Lung (tissue), 12 donors: ENCODE measurements around the gene INPP4B. TPM values are rescaled to one million over a fixed set of nuclear protein-coding genes. Genes with fewer than 3 reads are reported as not detected.

ENCODE experiments used
- ATAC-seq: fragments of 200-7000 bp; cut with Tn5 transposase; one replicate; pipeline ENCODE4 v1.9.1; 2020; ENCODE audit warnings: moderate number of reproducible peaks; ENCODE audit not compliant: insufficient read depth, low FRiP score
- DNase-seq, 3 donors: peaks; one replicate each; pipeline ENCODE4 v3.0.0-alpha.2; 2013 to 2017
- H3K27ac ChIP-seq, 2 donors: one replicate each; pipeline ENCODE4 v1.5.1; 2013; ENCODE audit warnings: mild to moderate bottlenecking in 2 of 2, moderate library complexity in 2 of 2, control low read depth in 1 of 2, inconsistent platforms in 1 of 2, low read depth in 1 of 2, low read length in 1 of 2
- H3K27me3 ChIP-seq, 3 donors: one replicate each; pipeline ENCODE4 v1.5.1; 2013; ENCODE audit warnings: low read length in 2 of 3; ENCODE audit not compliant: control insufficient read depth in 3 of 3, insufficient read depth in 3 of 3
- H3K36me3 ChIP-seq, 4 donors: one replicate each; pipeline ENCODE4 v1.5.1; 2013; ENCODE audit warnings: low read length in 4 of 4, mild to moderate bottlenecking in 1 of 4, moderate library complexity in 1 of 4; ENCODE audit not compliant: control insufficient read depth in 4 of 4, insufficient read depth in 4 of 4
- H3K4me1 ChIP-seq, 5 donors: one replicate each; pipeline ENCODE4 v1.5.1; 2013; ENCODE audit warnings: low read length in 5 of 5, mild to moderate bottlenecking in 2 of 5, moderate library complexity in 1 of 5; ENCODE audit not compliant: control insufficient read depth in 5 of 5, insufficient read depth in 5 of 5
- H3K4me3 ChIP-seq: one replicate; pipeline ENCODE4 v1.5.1; 2013; ENCODE audit warnings: mild to moderate bottlenecking, control low read depth, moderate library complexity
- H3K9ac ChIP-seq, 2 donors: one replicate each; pipeline ENCODE4 v1.5.1; 2013; ENCODE audit warnings: low read length in 2 of 2, control low read depth in 1 of 2; ENCODE audit not compliant: insufficient read depth in 1 of 2
- H3K9me3 ChIP-seq, 4 donors: one replicate each; pipeline ENCODE4 v1.5.1; 2013; ENCODE audit warnings: low read length in 3 of 4, mild to moderate bottlenecking in 1 of 4, moderate library complexity in 1 of 4; ENCODE audit not compliant: control insufficient read depth in 4 of 4, insufficient read depth in 3 of 4
- WGBS, 2 donors: extraction: QIAGEN DNeasy Blood & Tissue Kit; methylation state at CpG; one replicate each; pipeline ENCODE4 v1.1.7; 2013; 5-methylcytosine and 5-hydroxymethylcytosine counted together
- polyA plus RNA-seq, 2 donors: library from polyadenylated mRNA; stranded (reverse); fragments of 200-250 nt; gene quantifications; one replicate each; pipeline ENCODE4 v1.2.1, GENCODE V29; 2013
- total RNA-seq, 2 donors: library from RNA; depleted of rRNA in 1 of 2; stranded (reverse); fragments of >200 nt in 1 of 2; gene quantifications; one replicate each; pipeline ENCODE4 v1.2.1, GENCODE V29; 2014 to 2021
- TF ChIP-seq, protein P1 (sequence below): IDR thresholded peaks from 2 replicates; pipeline ENCODE4 v1.5.1; 2012; ENCODE audit warnings: mild to moderate bottlenecking; ENCODE audit errors: control extremely low read depth, extremely low read depth
- donor health status: control.
- donor health status: control.
- donor health status: Bipolar disorder and iron deficiency.
- donor health status: healthy.
- donor health status: DM: yes; HTN: yes; CAD: no.

Gene INPP4B
- total and polyA plus RNA-seq, 4 donors = 2.4 to 32.6 (median 5.6) TPM

DNA sequence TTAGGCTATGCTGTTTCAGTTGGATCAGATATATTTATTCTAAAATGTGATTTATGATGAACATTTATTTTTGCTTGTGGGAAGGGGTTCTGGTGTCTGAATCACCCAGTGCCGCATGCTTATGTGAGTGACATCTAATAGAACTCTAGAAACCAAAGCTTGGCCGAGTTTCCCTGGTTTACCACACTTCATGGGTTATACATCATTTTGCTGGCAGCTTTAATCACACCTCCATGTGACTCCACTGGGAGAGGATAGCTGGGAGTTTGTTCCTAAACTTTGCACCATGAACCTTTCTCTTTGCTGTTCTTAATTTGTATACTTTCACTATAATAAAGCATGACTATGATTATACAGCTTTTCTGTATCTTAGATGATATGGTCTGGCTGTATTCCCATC is 382.9 kb downstream of the INPP4B start:
- no peak for DNase-seq
- Histone ChIP-seq H3K4me3 (no peak overlapping the region), H3K9me3 (peaks cover 0 to 2% (median 0%) of the 10 kb centered on the region in 4 donors), H3K4me1 (no peaks in the 10 kb centered on the region), H3K27ac (no peak overlapping the region), H3K27me3 (no peaks in the 10 kb centered on the region), H3K9ac (no peak overlapping the region), H3K36me3 (no peaks in the 10 kb centered on the region)
- no peak for ATAC-seq
- TF ChIP-seq, protein P1, sequence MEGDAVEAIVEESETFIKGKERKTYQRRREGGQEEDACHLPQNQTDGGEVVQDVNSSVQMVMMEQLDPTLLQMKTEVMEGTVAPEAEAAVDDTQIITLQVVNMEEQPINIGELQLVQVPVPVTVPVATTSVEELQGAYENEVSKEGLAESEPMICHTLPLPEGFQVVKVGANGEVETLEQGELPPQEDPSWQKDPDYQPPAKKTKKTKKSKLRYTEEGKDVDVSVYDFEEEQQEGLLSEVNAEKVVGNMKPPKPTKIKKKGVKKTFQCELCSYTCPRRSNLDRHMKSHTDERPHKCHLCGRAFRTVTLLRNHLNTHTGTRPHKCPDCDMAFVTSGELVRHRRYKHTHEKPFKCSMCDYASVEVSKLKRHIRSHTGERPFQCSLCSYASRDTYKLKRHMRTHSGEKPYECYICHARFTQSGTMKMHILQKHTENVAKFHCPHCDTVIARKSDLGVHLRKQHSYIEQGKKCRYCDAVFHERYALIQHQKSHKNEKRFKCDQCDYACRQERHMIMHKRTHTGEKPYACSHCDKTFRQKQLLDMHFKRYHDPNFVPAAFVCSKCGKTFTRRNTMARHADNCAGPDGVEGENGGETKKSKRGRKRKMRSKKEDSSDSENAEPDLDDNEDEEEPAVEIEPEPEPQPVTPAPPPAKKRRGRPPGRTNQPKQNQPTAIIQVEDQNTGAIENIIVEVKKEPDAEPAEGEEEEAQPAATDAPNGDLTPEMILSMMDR = no peak
- WGBS, 2 donors = 81 to 84% methylated on average over 2 of the region's 2 CpGs

DNA sequence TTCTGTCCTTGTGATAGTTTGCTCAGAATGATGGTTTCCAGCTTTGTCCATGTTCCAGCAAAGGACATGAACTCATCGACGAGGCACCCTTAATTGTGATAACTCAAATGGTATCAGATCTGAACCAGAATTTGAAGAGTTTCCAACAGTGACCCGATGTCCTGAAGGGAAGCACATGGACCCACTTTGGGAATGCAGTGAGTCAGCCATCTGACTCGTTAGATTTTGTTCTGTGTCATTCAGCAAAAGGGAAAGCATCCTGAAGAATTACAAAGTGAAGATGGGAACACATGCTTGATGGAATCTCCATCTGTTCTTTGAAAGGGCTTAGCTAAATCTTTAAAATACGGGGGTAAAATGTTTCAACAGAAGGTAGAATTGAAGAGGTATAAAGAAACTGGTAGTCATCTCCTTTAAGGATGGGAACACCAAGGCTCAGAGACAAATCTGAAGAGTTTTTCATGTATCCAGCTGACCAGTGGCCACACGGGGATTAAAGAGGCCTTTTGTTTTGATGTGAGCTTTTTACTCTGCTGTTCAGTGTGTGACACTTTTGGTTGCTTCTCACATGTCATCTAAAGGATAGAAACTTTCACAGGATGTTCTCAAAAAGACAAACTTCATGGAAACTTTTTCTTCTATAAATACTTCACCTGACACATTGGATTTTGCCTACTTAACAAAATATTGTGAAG is 393.8 kb downstream of the INPP4B start:
- Histone ChIP-seq H3K27ac (no peak overlapping the region), H3K4me3 (no peak overlapping the region), H3K36me3 (no peaks in the 10 kb centered on the region), H3K27me3 (no peaks in the 10 kb centered on the region), H3K9ac (no peak overlapping the region), H3K9me3 (no peaks in the 10 kb centered on the region), H3K4me1 (peaks cover 0 to 2% (median 0%) of the 10 kb centered on the region in 5 donors)
- ATAC-seq (no peak), DNase-seq (no peak)
- TF ChIP-seq, protein P1 = no peak
- 79 to 88% methylated on average over 6 of the region's 6 CpGs for WGBS, 2 donors

DNA sequence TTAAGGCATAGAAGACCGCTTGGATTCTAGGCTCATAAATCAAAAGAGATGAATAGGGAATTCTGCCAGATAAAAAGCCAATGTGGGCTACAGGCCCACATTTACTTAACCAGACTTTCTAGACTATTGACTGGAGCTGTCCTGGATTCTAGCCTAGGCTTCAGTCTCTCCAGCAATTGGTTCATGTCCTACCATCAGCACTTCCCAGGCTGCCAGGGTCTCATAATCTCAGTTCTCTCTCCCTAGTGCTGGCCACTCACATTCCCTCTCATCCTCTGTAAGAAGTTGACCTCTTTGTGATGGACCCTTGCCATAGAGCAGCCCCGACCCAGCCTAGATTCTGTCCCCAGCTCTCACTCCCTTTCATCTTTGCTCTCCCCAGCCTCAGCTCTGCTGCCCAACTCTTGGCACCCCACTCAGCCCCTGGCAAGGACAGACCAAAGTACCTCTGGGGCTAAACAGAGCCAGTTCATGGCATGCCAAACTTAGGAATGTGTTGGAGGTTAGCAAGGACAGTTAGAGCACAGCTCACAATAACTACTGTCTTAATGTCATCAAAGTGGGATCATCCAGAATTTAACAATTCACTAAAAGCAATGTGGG is 396.2 kb downstream of the INPP4B start:
- no peaks in the 10 kb centered on the region for H3K27me3 ChIP-seq
- ATAC-seq (no peak), DNase-seq (no peak)
- no peaks in the 10 kb centered on the region for H3K36me3 ChIP-seq
- H3K9me3 ChIP-seq = no peaks in the 10 kb centered on the region
- H3K4me1 ChIP-seq = peaks cover 0 to 2% (median 0%) of the 10 kb centered on the region in 5 donors
- H3K27ac ChIP-seq = no peak overlapping the region
- 76 to 83% methylated on average over 2 of the region's 2 CpGs for WGBS, 2 donors
- TF ChIP-seq, protein P1 = no peak
- H3K4me3 ChIP-seq = no peak overlapping the region
- no peak overlapping the region for H3K9ac ChIP-seq
